ENCODE measurements around the gene ETV5.

DNA sequence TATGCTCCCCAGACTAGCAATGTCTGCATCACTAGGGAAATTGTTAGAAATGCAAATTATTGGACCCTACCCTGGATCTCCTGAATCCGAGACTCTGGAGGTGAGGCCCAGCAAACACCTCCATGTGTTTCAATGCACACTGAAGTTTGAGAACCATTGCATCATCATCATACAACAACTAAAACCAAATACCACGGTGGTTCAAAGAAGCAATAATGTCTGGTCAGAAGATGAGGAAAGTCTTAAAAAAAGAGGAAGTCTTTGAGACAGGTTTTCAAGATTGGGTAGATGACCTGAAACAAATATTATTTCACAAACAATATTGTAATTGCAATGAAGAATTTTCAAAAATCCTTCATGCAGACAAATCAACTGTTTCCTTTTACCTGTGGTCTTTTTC, 110.8 kb downstream of the ETV5 start:
- TF ChIP-seq, protein P1, sequence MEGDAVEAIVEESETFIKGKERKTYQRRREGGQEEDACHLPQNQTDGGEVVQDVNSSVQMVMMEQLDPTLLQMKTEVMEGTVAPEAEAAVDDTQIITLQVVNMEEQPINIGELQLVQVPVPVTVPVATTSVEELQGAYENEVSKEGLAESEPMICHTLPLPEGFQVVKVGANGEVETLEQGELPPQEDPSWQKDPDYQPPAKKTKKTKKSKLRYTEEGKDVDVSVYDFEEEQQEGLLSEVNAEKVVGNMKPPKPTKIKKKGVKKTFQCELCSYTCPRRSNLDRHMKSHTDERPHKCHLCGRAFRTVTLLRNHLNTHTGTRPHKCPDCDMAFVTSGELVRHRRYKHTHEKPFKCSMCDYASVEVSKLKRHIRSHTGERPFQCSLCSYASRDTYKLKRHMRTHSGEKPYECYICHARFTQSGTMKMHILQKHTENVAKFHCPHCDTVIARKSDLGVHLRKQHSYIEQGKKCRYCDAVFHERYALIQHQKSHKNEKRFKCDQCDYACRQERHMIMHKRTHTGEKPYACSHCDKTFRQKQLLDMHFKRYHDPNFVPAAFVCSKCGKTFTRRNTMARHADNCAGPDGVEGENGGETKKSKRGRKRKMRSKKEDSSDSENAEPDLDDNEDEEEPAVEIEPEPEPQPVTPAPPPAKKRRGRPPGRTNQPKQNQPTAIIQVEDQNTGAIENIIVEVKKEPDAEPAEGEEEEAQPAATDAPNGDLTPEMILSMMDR (IDR thresholded peaks at IDR 0.05) = no peak
- no peak for TF ChIP-seq EZH2 (IDR thresholded peaks at IDR 0.05)

All from neural progenitor cell (in vitro differentiated cells).